ENCODE measurements around the gene MEF2B.

DNA sequence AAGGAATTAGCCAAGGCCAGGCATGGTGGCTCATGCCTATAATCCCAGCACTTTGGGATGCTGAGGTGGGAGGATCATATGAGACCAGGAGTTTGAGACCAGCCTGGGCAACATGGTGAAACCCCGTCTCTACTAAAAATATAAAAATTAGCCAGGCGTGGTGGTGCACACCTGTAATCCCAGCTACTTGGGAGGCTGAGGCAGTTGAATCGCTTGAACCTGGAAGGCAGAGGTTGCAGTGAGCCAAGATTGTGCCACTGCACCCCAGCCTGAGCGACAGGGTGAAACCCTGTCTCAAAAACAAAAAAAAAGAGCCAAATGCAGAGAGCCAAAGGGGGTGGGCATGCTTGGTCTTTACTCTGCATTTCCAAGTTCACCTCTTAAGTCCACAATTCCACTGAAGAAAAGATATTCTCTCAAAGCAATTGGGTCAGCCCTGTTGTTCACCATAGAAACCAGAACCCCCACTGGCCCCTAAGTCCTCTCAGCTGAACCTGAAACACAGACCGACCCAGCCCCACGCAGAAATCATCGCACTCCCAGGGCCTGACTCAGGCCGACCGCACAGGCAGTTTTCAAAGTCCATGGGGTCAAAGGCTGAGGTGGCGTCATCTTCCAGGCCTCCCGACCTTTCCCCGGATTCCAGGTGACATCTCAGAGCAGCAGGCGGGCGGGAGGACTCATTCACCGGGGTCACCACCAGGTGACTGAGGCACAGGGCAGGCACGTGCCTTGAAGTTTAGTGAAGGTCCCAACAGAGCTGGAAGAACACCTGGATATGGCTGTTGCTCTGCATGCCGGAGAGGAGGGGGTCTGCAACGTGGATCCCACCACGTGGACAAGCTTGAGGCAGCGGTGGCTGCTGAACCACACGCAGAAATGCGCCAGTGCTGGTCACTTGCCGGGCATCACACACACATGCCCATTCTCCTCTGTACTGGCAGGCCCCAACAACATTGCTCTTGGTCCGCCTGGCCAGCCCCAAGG, 73.1 kb downstream of the MEF2B start:
- TF ChIP-seq POLR2AphosphoS5 (IDR thresholded peaks at IDR 0.05; ENCODE audit: low read depth, low read length) (no peak), TAF1 (IDR thresholded peaks at IDR 0.05; ENCODE audit: borderline replicate concordance, insufficient read depth, low read length) (no peak), FOXP2 (optimal IDR thresholded peaks at IDR 0.05; ENCODE audit: borderline replicate concordance, extremely low read depth, extremely low read length, insufficient read depth) (no peak), SIN3A (IDR thresholded peaks at IDR 0.05; ENCODE audit: borderline replicate concordance, insufficient read depth, low read length) (no peak)
- TF ChIP-seq, protein P1, sequence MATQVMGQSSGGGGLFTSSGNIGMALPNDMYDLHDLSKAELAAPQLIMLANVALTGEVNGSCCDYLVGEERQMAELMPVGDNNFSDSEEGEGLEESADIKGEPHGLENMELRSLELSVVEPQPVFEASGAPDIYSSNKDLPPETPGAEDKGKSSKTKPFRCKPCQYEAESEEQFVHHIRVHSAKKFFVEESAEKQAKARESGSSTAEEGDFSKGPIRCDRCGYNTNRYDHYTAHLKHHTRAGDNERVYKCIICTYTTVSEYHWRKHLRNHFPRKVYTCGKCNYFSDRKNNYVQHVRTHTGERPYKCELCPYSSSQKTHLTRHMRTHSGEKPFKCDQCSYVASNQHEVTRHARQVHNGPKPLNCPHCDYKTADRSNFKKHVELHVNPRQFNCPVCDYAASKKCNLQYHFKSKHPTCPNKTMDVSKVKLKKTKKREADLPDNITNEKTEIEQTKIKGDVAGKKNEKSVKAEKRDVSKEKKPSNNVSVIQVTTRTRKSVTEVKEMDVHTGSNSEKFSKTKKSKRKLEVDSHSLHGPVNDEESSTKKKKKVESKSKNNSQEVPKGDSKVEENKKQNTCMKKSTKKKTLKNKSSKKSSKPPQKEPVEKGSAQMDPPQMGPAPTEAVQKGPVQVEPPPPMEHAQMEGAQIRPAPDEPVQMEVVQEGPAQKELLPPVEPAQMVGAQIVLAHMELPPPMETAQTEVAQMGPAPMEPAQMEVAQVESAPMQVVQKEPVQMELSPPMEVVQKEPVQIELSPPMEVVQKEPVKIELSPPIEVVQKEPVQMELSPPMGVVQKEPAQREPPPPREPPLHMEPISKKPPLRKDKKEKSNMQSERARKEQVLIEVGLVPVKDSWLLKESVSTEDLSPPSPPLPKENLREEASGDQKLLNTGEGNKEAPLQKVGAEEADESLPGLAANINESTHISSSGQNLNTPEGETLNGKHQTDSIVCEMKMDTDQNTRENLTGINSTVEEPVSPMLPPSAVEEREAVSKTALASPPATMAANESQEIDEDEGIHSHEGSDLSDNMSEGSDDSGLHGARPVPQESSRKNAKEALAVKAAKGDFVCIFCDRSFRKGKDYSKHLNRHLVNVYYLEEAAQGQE (IDR thresholded peaks at IDR 0.05; ENCODE audit: insufficient read depth in 1 of 2, low read depth in 2 of 2, low read length in 2 of 2): no peak

Measured in PFSK-1 (cell line).